AG09319 (cell line): ENCODE data around the gene IDH2.

Source experiments
- DNase-seq: peaks from one replicate; pipeline ENCODE4 v3.0.0-alpha.2; 2010; ENCODE audit warnings: low read depth; ENCODE audit errors: extremely low read depth
- TF ChIP-seq, protein P1 (sequence below): IDR thresholded peaks from 2 replicates; pipeline ENCODE4 v1.5.1; 2011; ENCODE audit warnings: low read depth, mild to moderate bottlenecking, inconsistent platforms, low read length, moderate library complexity

IDH2 gene

DNA sequence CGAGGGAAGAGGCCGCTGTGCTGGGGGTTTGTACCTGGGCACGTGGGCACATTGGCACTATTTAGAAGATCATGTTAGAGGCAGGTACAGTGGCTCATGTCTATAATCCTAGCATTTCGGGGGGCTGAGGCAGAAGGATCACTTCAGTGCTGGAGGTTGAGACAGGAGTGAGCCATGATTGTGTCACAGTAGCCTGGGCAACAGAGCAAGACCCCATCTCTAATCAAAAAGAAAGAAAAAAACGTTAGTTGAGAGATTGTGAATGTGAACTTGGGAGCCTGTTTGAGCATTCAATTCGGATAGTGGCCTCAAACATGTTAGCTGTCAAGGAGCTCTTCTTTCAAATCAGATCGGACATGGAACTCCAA is 36.6 kb downstream of the IDH2 start:
- TF ChIP-seq, protein P1, sequence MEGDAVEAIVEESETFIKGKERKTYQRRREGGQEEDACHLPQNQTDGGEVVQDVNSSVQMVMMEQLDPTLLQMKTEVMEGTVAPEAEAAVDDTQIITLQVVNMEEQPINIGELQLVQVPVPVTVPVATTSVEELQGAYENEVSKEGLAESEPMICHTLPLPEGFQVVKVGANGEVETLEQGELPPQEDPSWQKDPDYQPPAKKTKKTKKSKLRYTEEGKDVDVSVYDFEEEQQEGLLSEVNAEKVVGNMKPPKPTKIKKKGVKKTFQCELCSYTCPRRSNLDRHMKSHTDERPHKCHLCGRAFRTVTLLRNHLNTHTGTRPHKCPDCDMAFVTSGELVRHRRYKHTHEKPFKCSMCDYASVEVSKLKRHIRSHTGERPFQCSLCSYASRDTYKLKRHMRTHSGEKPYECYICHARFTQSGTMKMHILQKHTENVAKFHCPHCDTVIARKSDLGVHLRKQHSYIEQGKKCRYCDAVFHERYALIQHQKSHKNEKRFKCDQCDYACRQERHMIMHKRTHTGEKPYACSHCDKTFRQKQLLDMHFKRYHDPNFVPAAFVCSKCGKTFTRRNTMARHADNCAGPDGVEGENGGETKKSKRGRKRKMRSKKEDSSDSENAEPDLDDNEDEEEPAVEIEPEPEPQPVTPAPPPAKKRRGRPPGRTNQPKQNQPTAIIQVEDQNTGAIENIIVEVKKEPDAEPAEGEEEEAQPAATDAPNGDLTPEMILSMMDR: no peak
- no peak for DNase-seq

DNA sequence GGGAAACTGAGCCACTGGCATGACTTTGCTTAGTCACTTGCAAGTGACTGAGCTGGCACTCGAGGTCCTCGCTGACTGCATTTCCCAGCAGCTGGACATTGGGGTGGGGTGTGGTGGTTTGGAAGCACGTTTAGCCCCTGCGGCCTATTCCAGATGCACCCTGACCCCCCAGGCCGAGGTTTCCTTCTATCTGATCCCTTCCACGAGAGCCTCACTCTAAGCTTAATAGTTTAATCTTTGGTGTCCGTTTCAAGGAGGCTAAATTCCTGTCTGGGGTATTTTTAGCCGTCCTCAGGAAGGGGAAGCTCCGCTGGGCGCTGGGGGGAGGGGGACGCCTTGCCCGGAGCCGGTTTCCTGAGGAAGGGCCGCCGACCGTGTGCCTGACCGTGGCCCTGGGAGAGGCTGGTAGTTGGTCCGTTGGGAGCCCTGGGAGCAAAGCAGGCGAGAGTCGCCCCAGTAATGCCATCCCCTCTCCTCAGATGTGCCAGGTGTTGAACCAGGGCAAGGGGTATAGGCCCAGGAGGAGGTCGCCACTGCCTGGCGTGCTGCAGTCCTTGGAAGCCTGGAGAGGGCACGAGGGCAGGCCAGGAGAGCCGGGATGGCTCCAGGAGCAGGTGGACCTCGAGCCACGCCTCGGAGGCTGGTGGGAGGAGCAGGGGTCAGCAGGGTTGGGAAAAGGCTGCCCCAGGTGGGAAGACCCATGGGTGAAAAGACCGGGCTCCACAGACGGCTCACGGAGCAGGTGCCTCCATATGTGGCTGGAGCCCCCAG is 37.2 kb downstream of the IDH2 start:
- TF ChIP-seq, protein P1: no peak
- no peak for DNase-seq

GRCh38 chr15:90063770-90064247 is 38.5 kb downstream of the IDH2 start:
- no peak for DNase-seq
- TF ChIP-seq, protein P1: no peak

GRCh38 chr15:90062973-90063769 is 39.1 kb downstream of the IDH2 start:
- DNase-seq: no peak
- TF ChIP-seq, protein P1: no peak

GRCh38 chr15:90062462-90062932 is 39.8 kb downstream of the IDH2 start:
- no peak for DNase-seq
- TF ChIP-seq, protein P1: no peak

DNA sequence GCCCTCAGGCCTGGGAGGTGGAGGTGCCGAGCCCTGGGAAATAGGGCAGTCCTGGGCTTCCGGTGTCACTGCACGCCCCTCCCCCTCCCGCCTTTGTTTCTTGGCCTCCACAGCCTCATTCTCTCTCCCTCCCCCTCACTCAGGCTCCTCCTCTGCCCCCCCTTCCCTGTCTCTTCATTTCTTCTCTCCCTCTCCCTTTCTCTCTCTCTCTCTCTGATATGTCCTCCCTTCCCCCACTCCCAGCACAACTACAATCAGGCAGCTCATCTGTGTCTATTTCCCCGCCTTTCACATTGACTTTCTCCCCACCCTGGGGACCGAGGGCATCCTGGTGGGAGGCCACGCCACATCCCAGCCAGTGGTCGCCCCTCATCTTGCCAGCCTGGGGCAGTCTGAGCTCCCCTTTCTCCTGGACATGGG is 40.2 kb downstream of the IDH2 start:
- no peak for DNase-seq
- TF ChIP-seq, protein P1: no peak

DNA sequence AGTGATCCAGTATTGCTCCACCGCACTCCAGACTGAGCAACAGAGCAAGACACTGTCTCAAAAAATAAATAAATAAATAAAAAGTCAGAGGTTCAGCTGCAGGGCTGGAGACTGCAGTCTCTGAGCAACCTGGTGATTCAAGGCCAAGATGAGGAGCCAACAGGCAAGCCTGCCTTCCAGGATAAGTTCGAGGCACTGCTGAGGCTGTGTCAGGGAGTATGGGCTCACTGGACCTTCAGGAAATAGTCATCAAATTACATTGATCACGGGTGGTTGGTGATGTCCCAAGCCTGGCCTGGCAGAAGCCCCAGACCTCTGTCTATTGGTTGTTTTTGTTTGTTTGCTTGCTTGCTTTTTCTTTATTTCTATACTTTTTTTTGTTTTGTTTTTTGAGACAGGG is 41.5 kb downstream of the IDH2 start:
- TF ChIP-seq, protein P1: no peak
- DNase-seq: no peak
